Large intestine (tissue), 3 donors: ENCODE data around the gene FADS2. TPM values are rescaled to one million over a fixed set of nuclear protein-coding genes. Genes with fewer than 3 reads are reported as not detected.
A peak's percentile ranks its signal among the peaks of the same experiment; 100 is the strongest.

Experiments used
- DNase-seq, 2 donors: peaks; one replicate each; pipeline versions ENCODE4 v3.0.0 to v3.0.0-alpha.2; 2013
- H3K27ac ChIP-seq: one replicate; pipeline ENCODE4 v1.5.1; 2013; ENCODE audit warnings: low read length
- H3K27me3 ChIP-seq: 2 replicates; pipeline ENCODE4 v1.6.1; 2013; ENCODE audit warnings: low read length; ENCODE audit not compliant: control insufficient read depth, insufficient read depth
- H3K36me3 ChIP-seq: 2 replicates; pipeline ENCODE4 v1.6.1; 2013; ENCODE audit warnings: low read length; ENCODE audit not compliant: control insufficient read depth, insufficient read depth
- H3K4me1 ChIP-seq: one replicate; pipeline ENCODE4 v1.6.1; 2013; ENCODE audit warnings: low read length; ENCODE audit not compliant: control insufficient read depth, insufficient read depth
- H3K4me3 ChIP-seq: one replicate; pipeline ENCODE4 v1.5.1; 2013; ENCODE audit warnings: low read length
- H3K9me3 ChIP-seq: one replicate; pipeline ENCODE4 v1.6.1; 2013; ENCODE audit warnings: mild to moderate bottlenecking, low read depth, low read length, moderate library complexity; ENCODE audit not compliant: control insufficient read depth
- WGBS: methylation state at CpG from one replicate; pipeline ENCODE4 v1.1.5; 2013; ENCODE audit warnings: low lambda C conversion rate; ENCODE audit not compliant: insufficient coverage; 5-methylcytosine and 5-hydroxymethylcytosine counted together
- polyA plus RNA-seq: library from polyadenylated mRNA; unstranded; fragments of 120-200 nt; gene quantifications from one replicate; pipeline ENCODE4 v1.2.1, GENCODE V29; 2013

Gene FADS2
- polyA plus RNA-seq, 1 donor, result 28.8 TPM

DNA sequence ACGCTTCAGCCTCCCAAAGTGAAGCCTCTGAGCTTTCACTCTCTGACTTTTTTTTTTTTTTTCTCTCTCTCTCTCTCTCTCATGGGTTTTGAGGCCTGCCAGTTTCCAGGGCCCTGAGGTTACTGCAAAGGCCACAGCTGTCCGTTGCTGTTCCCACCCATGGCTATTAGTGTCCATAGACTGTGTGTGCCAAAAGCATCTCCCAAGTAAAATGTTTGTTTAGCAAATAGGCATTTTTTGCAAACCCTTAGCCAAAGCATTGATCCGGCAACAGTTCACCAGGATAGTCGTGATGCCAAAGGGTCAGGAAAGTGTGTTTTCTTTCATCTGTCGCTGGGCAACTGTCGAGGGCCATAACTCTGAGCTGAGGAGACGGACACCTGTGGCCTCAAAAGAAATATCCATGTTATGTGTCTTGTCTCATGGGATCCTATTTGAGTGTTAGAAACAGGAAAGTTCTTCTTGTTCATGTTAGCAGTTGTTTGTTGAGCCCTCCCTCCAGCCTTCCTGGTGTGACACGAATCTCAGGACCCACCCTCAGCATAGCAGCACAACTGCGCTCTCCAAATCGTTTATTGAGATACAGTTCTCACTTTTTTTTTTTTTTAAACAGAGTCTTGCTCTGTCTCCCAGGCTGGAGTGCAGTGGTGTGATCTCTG, 18.4 kb downstream of the FADS2 start:
- Histone ChIP-seq H3K4me1 (no peaks in the 10 kb centered on the region), H3K36me3 (peaks cover 22% of the 10 kb centered on the region), H3K9me3 (no peaks in the 10 kb centered on the region), H3K27me3 (no peaks in the 10 kb centered on the region), H3K27ac (no peak overlapping the region), H3K4me3 (no peak overlapping the region)
- no CpG with 5 or more reads among the region's 10 CpGs for WGBS
- no peak for DNase-seq

DNA sequence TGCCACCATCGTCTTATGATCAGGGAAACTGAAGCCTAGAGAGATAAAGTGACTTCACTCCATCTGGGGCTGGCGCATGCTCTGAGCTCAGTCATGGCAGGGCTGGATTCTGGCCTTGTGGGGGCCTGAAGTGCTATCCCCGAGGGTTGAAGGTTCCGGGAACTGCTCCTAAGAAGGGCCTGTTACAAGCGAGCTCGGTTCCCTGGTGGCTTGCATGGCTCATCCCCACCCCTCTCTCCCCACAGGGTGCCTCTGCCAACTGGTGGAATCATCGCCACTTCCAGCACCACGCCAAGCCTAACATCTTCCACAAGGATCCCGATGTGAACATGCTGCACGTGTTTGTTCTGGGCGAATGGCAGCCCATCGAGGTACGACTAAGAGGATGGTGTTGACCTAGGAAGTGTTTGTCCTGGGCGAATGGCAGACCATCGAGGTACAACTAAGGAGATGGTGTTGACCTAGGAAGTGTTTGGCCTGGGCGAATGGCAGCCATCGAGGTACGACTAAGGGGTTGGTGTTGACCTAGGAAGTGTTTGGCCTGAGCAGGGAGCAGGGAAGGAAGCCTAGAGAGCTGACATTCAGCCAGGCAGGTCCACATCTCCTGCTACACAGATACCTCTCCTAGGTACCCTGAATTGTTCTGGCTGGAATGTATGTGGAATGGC, 19.9 kb downstream of the FADS2 start:
- H3K4me1 ChIP-seq, result no peaks in the 10 kb centered on the region
- WGBS, result no CpG with 5 or more reads among the region's 18 CpGs
- H3K9me3 ChIP-seq, result no peaks in the 10 kb centered on the region
- peaks cover 11% of the 10 kb centered on the region for H3K36me3 ChIP-seq
- H3K27me3 ChIP-seq, result no peaks in the 10 kb centered on the region
- no peak overlapping the region for H3K4me3 ChIP-seq
- no peak for DNase-seq
- H3K27ac ChIP-seq, result no peak overlapping the region

DNA sequence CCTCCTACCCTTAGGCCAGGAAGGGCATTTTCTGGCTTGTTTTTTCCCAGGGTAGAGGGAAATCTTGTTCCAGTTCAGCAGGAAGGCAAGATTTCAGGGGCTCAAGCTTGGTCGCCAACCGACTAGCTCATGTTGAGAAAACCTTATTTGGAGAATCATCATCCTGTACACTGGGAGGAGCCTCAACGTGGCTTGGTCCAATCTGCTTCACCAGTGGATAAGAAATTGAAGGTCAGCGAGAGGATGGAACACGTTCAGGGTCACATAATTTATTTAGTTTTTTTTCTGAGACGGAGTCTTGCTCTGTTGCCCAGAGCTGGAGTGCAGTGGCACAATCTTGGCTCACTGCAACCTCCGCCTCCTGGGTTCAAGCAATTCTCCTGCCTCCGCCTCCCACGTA, 20.5 kb downstream of the FADS2 start:
- H3K27me3 ChIP-seq, result no peaks in the 10 kb centered on the region
- H3K27ac ChIP-seq, result no peak overlapping the region
- H3K4me1 ChIP-seq, result no peaks in the 10 kb centered on the region
- H3K4me3 ChIP-seq, result no peak overlapping the region
- WGBS, result no CpG with 5 or more reads among the region's 9 CpGs
- DNase-seq, result no peak
- peaks cover 11% of the 10 kb centered on the region for H3K36me3 ChIP-seq
- no peaks in the 10 kb centered on the region for H3K9me3 ChIP-seq

DNA sequence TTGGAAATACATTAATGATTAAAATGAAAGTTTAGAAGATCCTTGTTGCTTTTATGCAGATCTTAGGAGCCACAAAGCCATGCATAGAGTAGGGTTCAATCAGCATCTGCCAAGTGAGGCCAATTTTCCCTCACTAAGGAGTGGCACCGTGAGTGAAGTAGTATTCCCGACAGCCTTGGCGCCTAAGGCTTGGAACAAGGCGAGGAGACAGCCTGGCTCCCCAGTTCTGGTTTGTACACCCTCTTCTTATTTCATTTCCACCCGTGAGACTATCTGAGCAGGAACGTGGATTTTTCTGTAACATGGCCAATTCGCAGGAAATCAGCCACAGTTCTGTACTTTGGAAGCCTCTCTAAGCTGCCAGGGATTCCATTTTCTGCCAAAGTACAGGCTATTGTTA, 22.6 kb downstream of the FADS2 start:
- Histone ChIP-seq H3K4me3 (no peak overlapping the region), H3K4me1 (no peaks in the 10 kb centered on the region), H3K27ac (no peak overlapping the region), H3K9me3 (no peaks in the 10 kb centered on the region), H3K27me3 (no peaks in the 10 kb centered on the region), H3K36me3 (peaks cover 13% of the 10 kb centered on the region)
- no CpG with 5 or more reads among the region's 7 CpGs for WGBS
- DNase-seq, result peak in 1 of 2 donors; percentile 44

DNA sequence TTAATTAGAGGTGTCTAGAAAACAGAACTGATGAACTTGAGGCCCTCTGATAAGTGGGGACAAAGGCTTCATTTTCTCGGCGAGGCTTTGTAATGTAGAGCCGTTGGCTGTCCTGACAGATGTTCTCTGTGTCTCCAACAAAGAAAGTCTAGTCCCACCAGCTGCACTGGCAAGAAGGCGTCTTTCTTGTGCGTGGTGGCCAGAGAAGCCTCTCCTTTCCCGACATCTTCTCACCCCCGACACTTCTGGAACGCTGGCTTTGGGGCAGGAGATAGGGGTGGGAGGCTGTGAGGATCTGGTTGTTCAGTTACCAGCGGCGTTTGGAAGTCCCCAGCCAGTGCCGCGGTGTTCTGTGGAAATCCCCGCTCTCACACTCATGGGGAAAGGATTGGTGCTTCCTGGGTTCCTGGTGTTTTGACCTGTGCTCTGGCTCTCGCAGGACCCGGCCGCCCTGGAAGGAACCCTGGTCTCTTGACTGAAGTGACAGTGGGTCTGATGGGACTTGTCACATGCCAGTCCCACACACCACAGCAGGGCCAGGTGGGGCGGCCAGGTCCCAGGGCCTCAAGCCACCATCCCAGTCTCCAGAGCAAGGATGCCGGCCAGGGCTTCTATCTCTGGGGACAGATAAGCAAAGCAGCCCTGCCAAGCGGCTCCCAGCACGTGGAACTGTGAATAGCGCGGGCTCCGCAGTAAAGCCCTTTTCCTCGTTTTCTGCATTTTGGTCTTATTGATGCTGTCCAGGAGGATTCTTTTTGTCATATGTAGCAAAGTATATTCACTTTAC, 23.2 kb downstream of the FADS2 start:
- H3K27ac ChIP-seq, result no peak overlapping the region

DNA sequence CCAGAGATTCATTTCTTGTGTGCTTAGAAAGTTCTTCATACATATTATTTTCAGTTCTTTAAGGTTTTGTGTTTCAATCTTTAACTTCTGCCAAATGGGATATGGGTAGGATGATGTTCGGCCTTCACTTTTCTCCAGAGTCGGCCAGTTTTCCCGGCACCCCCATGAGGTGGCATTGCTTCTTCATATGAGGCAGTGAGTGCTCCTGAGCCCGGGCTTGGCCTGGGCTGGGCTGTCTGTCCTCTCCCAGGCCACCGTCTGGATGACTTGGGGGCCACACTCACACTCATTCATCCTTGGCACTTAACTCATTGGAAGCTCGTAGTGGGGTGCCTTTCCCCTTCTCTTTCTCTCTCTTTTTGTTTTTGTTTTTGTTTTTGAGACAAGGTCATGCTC, 23.8 kb downstream of the FADS2 start:
- H3K27ac ChIP-seq, result no peak overlapping the region
- WGBS, result no CpG with 5 or more reads among the region's 6 CpGs

More for the DNA sequence above, 23.2 kb downstream of the FADS2 start:
- Histone ChIP-seq H3K27me3 (no peaks in the 10 kb centered on the region), H3K4me3 (no peak overlapping the region), H3K4me1 (no peaks in the 10 kb centered on the region), H3K36me3 (peaks cover 13% of the 10 kb centered on the region), H3K9me3 (no peaks in the 10 kb centered on the region)
- DNase-seq, result no peak
- no CpG with 5 or more reads among the region's 24 CpGs for WGBS

DNA sequence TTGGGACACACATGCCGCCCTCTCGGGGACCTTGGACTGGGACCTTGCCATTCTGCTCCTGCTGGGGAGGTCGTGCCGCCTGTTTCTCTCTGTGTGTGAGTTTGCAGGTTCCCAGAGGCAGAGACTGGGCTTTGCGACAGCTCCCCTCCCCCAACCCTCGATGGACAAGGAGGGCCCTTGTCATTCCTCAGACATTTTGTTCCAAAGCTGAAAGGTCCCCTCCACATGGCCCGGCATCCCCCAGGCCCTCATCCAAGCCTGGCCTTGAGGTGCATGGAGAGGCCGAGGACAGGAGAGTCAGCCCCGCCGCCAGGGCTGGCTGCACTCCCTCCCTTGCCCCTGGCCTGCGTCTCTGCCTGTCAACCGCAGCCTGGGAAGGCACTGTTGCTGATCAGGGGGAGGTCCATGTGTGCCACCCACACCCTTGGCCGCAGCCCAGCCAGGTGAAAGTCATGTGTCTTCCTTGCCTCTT, 25.6 kb downstream of the FADS2 start:
- H3K9me3 ChIP-seq, result no peaks in the 10 kb centered on the region
- peaks cover 10% of the 10 kb centered on the region for H3K36me3 ChIP-seq
- no peak overlapping the region for H3K4me3 ChIP-seq
- WGBS, result no CpG with 5 or more reads among the region's 13 CpGs
- H3K27me3 ChIP-seq, result no peaks in the 10 kb centered on the region
- peak in 1 of 2 donors; percentile 14 for DNase-seq
- H3K4me1 ChIP-seq, result no peaks in the 10 kb centered on the region
- H3K27ac ChIP-seq, result no peak overlapping the region

More for the DNA sequence above, 23.8 kb downstream of the FADS2 start:
- Histone ChIP-seq H3K9me3 (no peaks in the 10 kb centered on the region), H3K4me1 (no peaks in the 10 kb centered on the region), H3K4me3 (no peak overlapping the region), H3K27me3 (no peaks in the 10 kb centered on the region), H3K36me3 (peaks cover 13% of the 10 kb centered on the region)
- no peak for DNase-seq

DNA sequence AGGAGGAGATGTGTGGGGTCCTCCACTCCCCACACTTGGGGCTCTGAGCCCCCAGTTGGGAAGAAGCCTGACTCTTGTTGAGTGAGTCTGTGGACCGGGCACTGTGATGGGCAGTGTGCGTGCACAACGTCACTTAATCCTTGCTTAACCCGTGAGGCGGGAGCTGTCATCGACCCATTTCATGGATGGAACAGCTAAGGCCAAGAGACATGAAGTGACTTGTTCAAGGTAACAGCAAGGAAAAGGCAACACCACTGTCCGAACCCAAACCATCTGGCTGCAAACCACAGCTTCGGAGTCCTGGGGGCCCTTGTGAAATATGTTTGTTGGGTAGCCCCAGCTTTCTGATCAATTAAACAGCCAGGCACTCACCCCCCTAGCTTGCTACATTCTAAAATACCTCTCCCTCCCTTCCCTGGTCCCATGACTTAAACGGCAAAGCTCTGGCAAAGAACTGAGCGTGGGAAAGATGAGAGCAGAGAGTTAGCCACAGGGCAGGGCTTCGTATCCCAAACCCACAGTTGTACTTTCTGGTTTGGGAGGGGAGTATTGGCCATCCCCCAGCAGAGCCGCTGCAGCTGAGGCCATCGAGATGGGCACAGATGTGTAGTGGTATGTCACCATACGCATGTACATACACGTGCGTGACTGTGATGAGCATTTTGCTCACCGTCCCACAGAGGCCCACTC, 26.3 kb downstream of the FADS2 start:
- no peaks in the 10 kb centered on the region for H3K27me3 ChIP-seq
- DNase-seq, result no peak
- no peaks in the 10 kb centered on the region for H3K9me3 ChIP-seq
- WGBS, result no CpG with 5 or more reads among the region's 17 CpGs
- no peaks in the 10 kb centered on the region for H3K4me1 ChIP-seq
- no peak overlapping the region for H3K4me3 ChIP-seq
- peaks cover 10% of the 10 kb centered on the region for H3K36me3 ChIP-seq
- H3K27ac ChIP-seq, result no peak overlapping the region

DNA sequence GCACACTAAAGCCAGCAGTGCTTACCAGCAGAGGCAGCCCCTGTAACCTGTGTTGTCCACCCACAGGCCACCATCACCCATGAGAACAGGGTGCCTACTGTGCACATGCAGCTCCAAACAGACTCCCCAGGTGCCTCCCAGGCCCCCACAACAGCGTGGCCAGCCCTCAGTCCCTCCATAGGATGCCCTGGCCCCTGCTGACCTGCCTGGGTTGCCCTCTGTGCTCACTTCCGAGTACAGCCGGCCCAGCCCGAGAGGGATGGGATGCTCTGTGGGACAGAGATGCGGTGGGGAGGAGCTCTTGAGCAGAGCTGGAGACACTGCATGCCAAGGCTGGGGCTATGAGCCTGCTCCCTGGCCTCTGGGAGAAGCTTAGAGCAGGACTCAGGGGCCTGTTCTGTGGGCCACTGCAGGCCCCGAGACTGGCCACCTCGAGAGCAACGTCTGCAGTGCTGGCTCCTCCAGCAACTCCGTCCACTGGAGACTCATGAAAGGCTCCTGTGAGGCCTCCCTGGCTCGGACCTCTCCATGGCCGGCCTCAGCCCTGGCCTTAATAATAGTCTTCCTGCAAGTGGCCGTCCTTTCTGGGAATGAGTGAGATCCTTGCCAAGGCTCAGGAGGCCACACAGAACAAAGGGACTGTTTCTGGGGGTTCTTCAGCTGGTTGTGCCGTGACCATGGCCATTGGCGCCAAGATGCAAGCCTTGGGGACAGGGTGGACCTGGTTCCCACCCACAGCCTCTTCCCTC, 27.0 kb downstream of the FADS2 start:
- no peak overlapping the region for H3K27ac ChIP-seq
- no peak for DNase-seq
- H3K36me3 ChIP-seq, result peaks cover 10% of the 10 kb centered on the region
- H3K9me3 ChIP-seq, result no peaks in the 10 kb centered on the region
- WGBS, result no CpG with 5 or more reads among the region's 14 CpGs
- no peak overlapping the region for H3K4me3 ChIP-seq
- H3K4me1 ChIP-seq, result no peaks in the 10 kb centered on the region
- H3K27me3 ChIP-seq, result no peaks in the 10 kb centered on the region
